Muscle layer of colon (tissue), 2 donors: ENCODE measurements around the gene ADCY5.

Source experiments
- H3K27ac ChIP-seq: one replicate; pipeline ENCODE4 v1.7.0; 2013; ENCODE audit warnings: low read depth, mild to moderate bottlenecking, low read length, moderate library complexity
- H3K27me3 ChIP-seq, 2 donors: one replicate each; pipeline ENCODE4 v1.7.0; 2013; ENCODE audit warnings: low read length in 2 of 2, mild to moderate bottlenecking in 2 of 2; ENCODE audit not compliant: insufficient read depth in 2 of 2, control insufficient read depth in 1 of 2
- H3K36me3 ChIP-seq: one replicate; pipeline ENCODE4 v1.7.0; 2013; ENCODE audit warnings: mild to moderate bottlenecking, low read length; ENCODE audit not compliant: insufficient read depth
- H3K4me1 ChIP-seq: one replicate; pipeline ENCODE4 v1.7.0; 2013; ENCODE audit warnings: mild to moderate bottlenecking, low read length; ENCODE audit not compliant: insufficient read depth
- H3K4me3 ChIP-seq, 2 donors: one replicate each; pipeline ENCODE4 v1.7.0; 2013; ENCODE audit warnings: low read length in 2 of 2, low read depth in 1 of 2, mild to moderate bottlenecking in 1 of 2, moderate library complexity in 1 of 2
- H3K9ac ChIP-seq: one replicate; pipeline ENCODE4 v1.7.0; 2013; ENCODE audit warnings: low read length
- H3K9me3 ChIP-seq: one replicate; pipeline ENCODE4 v1.7.0; 2013; ENCODE audit warnings: mild to moderate bottlenecking, low read length
- donor health status: abdominal sarcoma.
- donor health status: Adenocarcinoma of cecum.

ADCY5 gene

GRCh38 chr3:123480428-123480827, 31.5 kb upstream of the ADCY5 start:
- Histone ChIP-seq H3K27ac (no peak overlapping the region), H3K36me3 (no peaks in the 10 kb centered on the region), H3K9ac (no peak overlapping the region), H3K27me3 (no peaks in the 10 kb centered on the region), H3K9me3 (no peaks in the 10 kb centered on the region), H3K4me3 (no peak overlapping the region), H3K4me1 (no peaks in the 10 kb centered on the region)

DNA sequence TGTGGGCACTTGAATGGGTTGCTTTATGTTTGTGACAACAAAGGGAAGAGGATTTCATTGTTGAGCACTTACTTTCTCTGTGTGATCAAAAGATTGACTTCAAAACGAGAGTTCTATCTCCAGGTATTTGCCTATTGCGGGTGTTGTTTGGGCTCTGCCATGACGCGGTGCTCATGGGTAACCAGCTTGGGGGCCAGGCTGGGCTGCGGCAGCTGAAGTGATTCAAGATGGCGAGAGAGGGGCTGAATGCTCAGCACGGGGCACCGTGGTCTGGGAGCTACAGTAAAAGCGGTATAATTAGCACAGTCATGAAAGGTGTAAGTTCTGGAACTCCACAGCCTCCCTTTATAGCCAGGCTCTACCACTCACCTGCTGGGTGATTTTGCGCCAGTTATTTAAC, 31.0 kb upstream of the ADCY5 start:
- Histone ChIP-seq H3K27ac (no peak overlapping the region), H3K4me3 (no peak overlapping the region), H3K4me1 (no peaks in the 10 kb centered on the region), H3K36me3 (no peaks in the 10 kb centered on the region), H3K9ac (no peak overlapping the region), H3K27me3 (no peaks in the 10 kb centered on the region), H3K9me3 (no peaks in the 10 kb centered on the region)

GRCh38 chr3:123478314-123478713, 29.4 kb upstream of the ADCY5 start:
- Histone ChIP-seq H3K27ac (no peak overlapping the region), H3K4me3 (no peak overlapping the region), H3K9me3 (no peaks in the 10 kb centered on the region), H3K4me1 (no peaks in the 10 kb centered on the region), H3K27me3 (no peaks in the 10 kb centered on the region), H3K36me3 (no peaks in the 10 kb centered on the region), H3K9ac (no peak overlapping the region)

- Histone ChIP-seq H3K36me3 (no peaks in the 10 kb centered on the region), H3K4me1 (no peaks in the 10 kb centered on the region), H3K27me3 (no peaks in the 10 kb centered on the region), H3K9ac (no peak overlapping the region), H3K4me3 (no peak overlapping the region), H3K27ac (no peak overlapping the region), H3K9me3 (no peaks in the 10 kb centered on the region)
These were observed 28.3 kb upstream of the ADCY5 start for GRCh38 chr3:123476967-123477750.

GRCh38 chr3:123475786-123476185, 26.9 kb upstream of the ADCY5 start:
- H3K27ac ChIP-seq = no peak overlapping the region
- H3K9ac ChIP-seq = no peak overlapping the region
- H3K4me1 ChIP-seq = no peaks in the 10 kb centered on the region
- H3K4me3 ChIP-seq = no peak overlapping the region
- H3K36me3 ChIP-seq = no peaks in the 10 kb centered on the region
- H3K27me3 ChIP-seq = no peaks in the 10 kb centered on the region
- H3K9me3 ChIP-seq = no peaks in the 10 kb centered on the region

- Histone ChIP-seq H3K36me3 (no peaks in the 10 kb centered on the region), H3K9ac (no peak overlapping the region), H3K9me3 (no peaks in the 10 kb centered on the region), H3K27me3 (no peaks in the 10 kb centered on the region), H3K4me3 (no peak overlapping the region), H3K27ac (no peak overlapping the region), H3K4me1 (no peaks in the 10 kb centered on the region)
These were observed 22.2 kb upstream of the ADCY5 start for GRCh38 chr3:123471106-123471505.

DNA sequence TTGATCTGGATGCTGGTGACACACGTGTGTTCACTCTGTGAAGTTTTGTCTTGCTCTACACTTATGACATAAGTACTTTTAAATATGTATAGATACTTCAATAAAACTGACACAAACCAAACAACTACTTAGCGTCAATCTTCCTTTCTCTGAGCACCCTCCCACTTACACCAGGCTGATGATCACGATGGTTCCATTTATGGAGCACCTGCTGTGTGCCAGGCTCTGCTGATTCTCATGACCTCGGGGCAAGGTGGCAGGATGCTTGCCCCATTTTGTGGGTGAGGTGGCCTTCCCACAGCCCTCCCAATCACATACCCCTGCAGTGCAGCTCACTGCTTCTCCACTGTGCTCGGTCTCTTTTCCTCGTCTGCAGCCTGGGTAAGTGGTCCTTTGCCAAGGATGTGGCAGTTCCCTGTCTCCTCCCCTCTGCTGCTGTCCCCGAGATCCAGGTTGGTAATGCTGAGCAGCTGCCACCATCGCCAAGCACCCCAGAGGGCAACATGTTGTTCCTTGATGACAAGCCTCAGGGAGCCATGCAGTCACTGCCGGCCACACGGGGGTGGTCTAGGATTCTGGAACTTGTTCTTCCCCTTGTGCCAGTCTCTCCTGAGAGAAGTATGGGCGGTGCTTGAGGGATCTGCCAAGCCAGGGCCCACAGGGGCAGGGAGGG, 20.6 kb upstream of the ADCY5 start:
- H3K9me3 ChIP-seq = no peaks in the 10 kb centered on the region
- no peaks in the 10 kb centered on the region for H3K27me3 ChIP-seq
- no peak overlapping the region for H3K27ac ChIP-seq
- H3K9ac ChIP-seq = no peak overlapping the region
- no peak overlapping the region for H3K4me3 ChIP-seq
- H3K4me1 ChIP-seq = no peaks in the 10 kb centered on the region
- no peaks in the 10 kb centered on the region for H3K36me3 ChIP-seq

DNA sequence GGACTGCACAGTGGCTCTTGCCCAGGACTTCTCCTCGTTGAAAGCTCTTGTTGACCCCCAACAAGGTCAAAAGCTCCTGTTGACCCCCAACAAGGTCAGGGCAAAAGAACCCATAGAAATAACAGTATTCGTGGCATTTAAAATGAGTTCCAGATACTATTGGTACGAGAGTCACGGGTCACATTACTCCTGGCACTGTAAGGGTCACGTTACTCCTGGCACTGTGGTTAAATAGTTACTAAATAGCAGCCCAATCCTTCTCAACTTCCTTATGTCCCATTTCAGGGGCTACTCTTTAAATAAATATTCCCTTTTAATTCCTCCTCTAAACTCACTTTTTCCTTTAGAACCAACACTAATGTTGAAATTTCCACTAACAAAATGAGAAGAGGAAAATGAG, 18.2 kb upstream of the ADCY5 start:
- H3K27me3 ChIP-seq = no peaks in the 10 kb centered on the region
- no peak overlapping the region for H3K27ac ChIP-seq
- no peaks in the 10 kb centered on the region for H3K36me3 ChIP-seq
- no peaks in the 10 kb centered on the region for H3K4me1 ChIP-seq
- no peaks in the 10 kb centered on the region for H3K9me3 ChIP-seq
- no peak overlapping the region for H3K4me3 ChIP-seq
- no peak overlapping the region for H3K9ac ChIP-seq

DNA sequence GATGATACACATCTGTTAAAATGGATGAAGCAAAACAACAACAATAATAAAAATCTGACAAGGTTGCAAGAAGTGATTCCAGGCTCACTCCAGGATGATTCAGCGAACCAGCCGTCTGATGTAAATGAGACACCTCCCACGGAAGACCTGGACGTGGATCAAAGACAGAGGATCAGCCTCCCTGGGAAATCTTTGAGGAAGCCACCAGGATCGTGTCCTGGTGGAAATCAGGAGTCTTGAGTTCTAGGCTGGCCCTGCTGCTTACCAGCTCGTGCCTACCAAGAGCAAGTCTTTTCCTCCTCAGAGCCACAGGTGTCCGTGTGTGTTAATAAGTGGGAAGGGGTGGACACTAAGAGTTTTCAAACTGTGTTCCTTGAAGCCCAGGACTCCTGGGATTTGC, 15.3 kb upstream of the ADCY5 start:
- no peaks in the 10 kb centered on the region for H3K36me3 ChIP-seq
- H3K27ac ChIP-seq = no peak overlapping the region
- no peaks in the 10 kb centered on the region for H3K27me3 ChIP-seq
- no peak overlapping the region for H3K9ac ChIP-seq
- H3K9me3 ChIP-seq = no peaks in the 10 kb centered on the region
- no peak overlapping the region for H3K4me3 ChIP-seq
- H3K4me1 ChIP-seq = no peaks in the 10 kb centered on the region

DNA sequence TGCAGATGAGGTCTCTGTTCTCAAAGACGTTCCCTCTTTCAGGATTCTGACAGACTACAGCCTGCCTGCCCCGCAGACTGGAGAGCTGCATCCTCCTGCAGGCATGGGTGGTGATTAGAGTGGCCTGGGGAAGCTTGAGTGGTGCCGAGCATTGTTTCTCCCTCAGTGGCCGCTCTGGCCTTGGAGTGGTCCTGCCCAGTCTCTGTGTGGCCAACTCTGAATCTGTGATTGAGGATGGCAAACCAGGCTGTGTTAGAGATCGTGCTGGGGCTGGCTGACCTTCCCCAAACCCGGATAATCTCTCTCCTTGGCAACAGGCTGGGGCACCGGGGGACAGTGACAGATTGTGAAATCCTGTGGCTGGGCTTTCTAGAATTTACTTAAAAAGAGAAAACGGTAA, 11.0 kb upstream of the ADCY5 start:
- no peaks in the 10 kb centered on the region for H3K9me3 ChIP-seq
- no peaks in the 10 kb centered on the region for H3K4me1 ChIP-seq
- no peak overlapping the region for H3K27ac ChIP-seq
- no peak overlapping the region for H3K4me3 ChIP-seq
- peaks cover 4 to 9% of the 10 kb centered on the region in 2 donors for H3K27me3 ChIP-seq
- H3K9ac ChIP-seq = no peak overlapping the region
- H3K36me3 ChIP-seq = no peaks in the 10 kb centered on the region

- H3K27ac ChIP-seq = no peak overlapping the region
- no peak overlapping the region for H3K4me3 ChIP-seq
- peaks cover 4 to 9% of the 10 kb centered on the region in 2 donors for H3K27me3 ChIP-seq
- H3K9me3 ChIP-seq = no peaks in the 10 kb centered on the region
- no peaks in the 10 kb centered on the region for H3K4me1 ChIP-seq
- no peaks in the 10 kb centered on the region for H3K36me3 ChIP-seq
- no peak overlapping the region for H3K9ac ChIP-seq
These were observed 9.4 kb upstream of the ADCY5 start for GRCh38 chr3:123458255-123458654.

DNA sequence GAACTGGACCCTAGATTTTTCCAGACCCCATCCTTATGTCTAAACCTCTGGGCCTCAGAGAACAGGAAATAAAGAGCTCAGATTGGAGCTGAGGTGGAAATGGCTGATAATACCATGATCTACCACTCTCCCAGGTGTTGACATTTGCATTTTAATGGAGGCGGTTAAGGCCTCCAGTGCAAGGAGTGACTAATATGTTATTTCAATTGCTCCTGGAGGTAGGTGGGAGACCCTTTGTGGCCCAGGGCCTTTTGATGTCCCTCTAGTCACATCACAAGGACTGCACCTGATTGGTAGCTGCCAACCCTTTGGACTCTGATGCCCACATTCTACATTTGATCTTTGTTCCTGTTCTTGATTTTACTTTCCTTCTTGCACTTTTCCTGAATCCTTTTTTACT, 9.0 kb upstream of the ADCY5 start:
- Histone ChIP-seq H3K36me3 (no peaks in the 10 kb centered on the region), H3K27me3 (peaks cover 4 to 9% of the 10 kb centered on the region in 2 donors), H3K4me3 (no peak overlapping the region), H3K9ac (no peak overlapping the region), H3K9me3 (no peaks in the 10 kb centered on the region), H3K4me1 (no peaks in the 10 kb centered on the region), H3K27ac (no peak overlapping the region)
